ENCODE data around the gene ATP1A4. TPM values are rescaled to one million over a fixed set of nuclear protein-coding genes. Genes with fewer than 3 reads are reported as not detected.

ATP1A4 gene
- total RNA-seq (not detected), polyA plus RNA-seq (not detected)

GRCh38 chr1:160151303-160151702, at the start of gene ATP1A4:
ATP1A4 (plus strand) TSS chr1:160151603; CDS start chr1:160152041, 438 bp downstream.
- no peaks in the 10 kb centered on the region for H3K27me3 ChIP-seq (ENCODE audit: control insufficient read depth in 4 of 4, insufficient read depth in 4 of 4, low read length in 3 of 4)
- H3K36me3 ChIP-seq (ENCODE audit: control insufficient read depth in 4 of 4, insufficient read depth in 3 of 4, low read depth in 1 of 4, low read length in 3 of 4), result no peaks in the 10 kb centered on the region
- no peak for DNase-seq (ENCODE audit: low spot score)
- no peak within 1 kb of the TSS for H3K4me3 ChIP-seq (ENCODE audit: low read depth in 1 of 3, low read length in 3 of 3)
- no peak within 1 kb of the TSS for H3K9ac ChIP-seq (ENCODE audit: low read depth in 1 of 2, low read length in 2 of 2)
- TF ChIP-seq NR2F2 (IDR thresholded peaks at IDR 0.05), result no peak
- TF ChIP-seq MAX (IDR thresholded peaks at IDR 0.05), result no peak
- no peak for TF ChIP-seq HNF4A (conservative IDR thresholded peaks at IDR 0.05)
- no peak for TF ChIP-seq RXRA (IDR thresholded peaks at IDR 0.05)
- no peak for TF ChIP-seq FOXA2 (IDR thresholded peaks at IDR 0.05)
- no peak for TF ChIP-seq YY1 (IDR thresholded peaks at IDR 0.05)
- no peak for TF ChIP-seq HNF4G (IDR thresholded peaks at IDR 0.05)
- H3K9me3 ChIP-seq (ENCODE audit: control insufficient read depth in 4 of 4, low read length in 3 of 4), result no peaks in the 10 kb centered on the region
- H3K27ac ChIP-seq (ENCODE audit: low read depth in 1 of 2, low read length in 2 of 2), result no peak within 1 kb of the TSS
- H3K4me1 ChIP-seq (ENCODE audit: control insufficient read depth in 4 of 4, insufficient read depth in 4 of 4, low read length in 3 of 4), result no peaks in the 10 kb centered on the region
- 90% methylated on average over 6 of the region's 6 CpGs for WGBS

GRCh38 chr1:160101717-160102522, 49.5 kb upstream of the ATP1A4 start:
- Histone ChIP-seq H3K4me1 (ENCODE audit: control insufficient read depth in 4 of 4, insufficient read depth in 4 of 4, low read length in 3 of 4) (peaks cover 11 to 33% (median 26%) of the 10 kb centered on the region in 4 donors), H3K36me3 (ENCODE audit: control insufficient read depth in 4 of 4, insufficient read depth in 3 of 4, low read depth in 1 of 4, low read length in 3 of 4) (no peaks in the 10 kb centered on the region), H3K27ac (ENCODE audit: low read depth in 1 of 2, low read length in 2 of 2) (no peak overlapping the region), H3K4me3 (ENCODE audit: low read depth in 1 of 3, low read length in 3 of 3) (no peak overlapping the region), H3K9ac (ENCODE audit: low read depth in 1 of 2, low read length in 2 of 2) (no peak overlapping the region), H3K27me3 (ENCODE audit: control insufficient read depth in 4 of 4, insufficient read depth in 4 of 4, low read length in 3 of 4) (no peaks in the 10 kb centered on the region), H3K9me3 (ENCODE audit: control insufficient read depth in 4 of 4, low read length in 3 of 4) (no peaks in the 10 kb centered on the region)
- DNase-seq (ENCODE audit: low spot score), result no peak
- TF ChIP-seq NR2F2 (IDR thresholded peaks at IDR 0.05) (no peak), SP1 (IDR thresholded peaks at IDR 0.05) (no peak), TAF1 (conservative IDR thresholded peaks at IDR 0.05) (no peak), FOXA2 (IDR thresholded peaks at IDR 0.05) (no peak), GABPA (IDR thresholded peaks at IDR 0.05 in 1 of 2, conservative IDR thresholded peaks at IDR 0.05 in 1 of 2) (no peak), ATF3 (IDR thresholded peaks at IDR 0.05) (no peak), CTCF (IDR thresholded peaks at IDR 0.05; ENCODE audit: low read depth, low read length, missing input control) (no peak), ZBTB33 (IDR thresholded peaks at IDR 0.05) (no peak)
- 82% methylated on average over 9 of the region's 9 CpGs for WGBS
